Activated T-cell treated with anti-CD3 and anti-CD28 coated beads, Interleukin-2, amount 50 U/mL, for 4 hours (primary cell): ENCODE results near the gene KCNK4. TPM values are rescaled to one million over a fixed set of nuclear protein-coding genes. Genes with fewer than 3 reads are reported as not detected.
A peak's percentile ranks its signal among the peaks of the same experiment; 100 is the strongest.

ENCODE experiments used
- ATAC-seq, 2 donors: fragments of 200-7000 bp; cut with Tn5 transposase; one replicate each; pipeline ENCODE4 v1.10.0; 2021
- DNase-seq: peaks from one replicate; pipeline ENCODE4 v3.0.0-alpha.2; 2020
- H3K27me3 Mint-ChIP-seq: one replicate; pipeline ENCODE4 v1.8.0; 2021; ENCODE audit warnings: low read depth, mixed read lengths
- H3K36me3 Mint-ChIP-seq: one replicate; pipeline ENCODE4 v1.8.0; 2022; ENCODE audit warnings: mixed read lengths; ENCODE audit not compliant: insufficient read depth
- H3K4me1 Mint-ChIP-seq: one replicate; pipeline ENCODE4 v1.8.0; 2021; ENCODE audit warnings: low read depth, mixed read lengths
- H3K4me3 Mint-ChIP-seq: one replicate; pipeline ENCODE4 v1.8.0; 2021; ENCODE audit warnings: mild to moderate bottlenecking, moderate library complexity, mixed read lengths
- H3K9me3 Mint-ChIP-seq: one replicate; pipeline ENCODE4 v1.8.0; 2021; ENCODE audit warnings: mixed read lengths
- total RNA-seq, 3 donors: library from RNA; stranded (reverse); gene quantifications; one replicate each; pipeline ENCODE4 v1.2.1, GENCODE V29; 2021

Gene KCNK4
- total RNA-seq, 3 donors from 2014 or later, result not detected

DNA sequence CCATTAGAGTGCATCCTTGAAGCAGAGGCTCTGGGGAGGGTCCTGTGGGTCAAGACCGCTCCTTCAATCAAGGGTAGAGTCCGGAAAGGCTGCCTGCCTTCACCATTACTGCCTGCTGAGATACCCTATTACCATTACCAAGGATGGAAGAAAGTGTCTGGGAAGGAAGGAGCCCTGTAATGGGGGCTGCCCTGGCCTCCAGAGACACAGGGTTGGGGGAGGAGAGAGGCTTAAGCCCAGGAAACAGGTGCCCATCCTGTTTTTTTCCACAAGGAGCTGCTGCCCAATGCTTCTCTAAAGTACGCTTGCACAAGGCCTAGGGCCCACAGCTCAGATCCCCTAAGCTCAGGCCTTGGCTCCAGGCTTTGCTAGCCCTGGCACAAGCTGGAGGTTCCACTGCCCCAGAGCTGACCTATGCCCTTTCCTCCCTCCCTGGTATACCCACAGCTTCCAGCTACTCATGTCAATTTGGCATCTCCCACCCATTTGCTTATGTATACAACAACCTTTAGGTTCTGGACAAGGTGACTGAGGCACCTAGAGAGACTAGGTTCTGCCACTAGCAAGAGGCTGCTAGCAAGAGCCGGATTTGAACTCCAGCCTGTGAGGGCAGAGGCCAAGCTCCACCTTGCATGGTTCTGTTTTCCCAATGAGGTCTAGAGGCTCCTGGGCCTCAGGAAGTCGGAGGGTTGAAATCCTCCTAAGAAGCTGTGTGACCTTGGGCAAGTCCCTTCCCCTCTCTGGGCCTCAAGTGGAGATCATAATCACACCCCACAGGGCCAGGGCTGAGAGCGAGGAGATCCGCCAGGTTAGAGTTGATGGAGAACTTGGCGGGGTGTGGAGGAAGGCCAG, 41.3 kb upstream of the KCNK4 start:
- no peaks in the 10 kb centered on the region for H3K36me3 Mint-ChIP-seq
- H3K4me3 Mint-ChIP-seq, result peak overlapping the region; percentile 21
- ATAC-seq (no peak), DNase-seq (no peak)
- H3K4me1 Mint-ChIP-seq, result peaks cover 15% of the 10 kb centered on the region
- H3K27me3 Mint-ChIP-seq, result no peaks in the 10 kb centered on the region
- no peaks in the 10 kb centered on the region for H3K9me3 Mint-ChIP-seq

DNA sequence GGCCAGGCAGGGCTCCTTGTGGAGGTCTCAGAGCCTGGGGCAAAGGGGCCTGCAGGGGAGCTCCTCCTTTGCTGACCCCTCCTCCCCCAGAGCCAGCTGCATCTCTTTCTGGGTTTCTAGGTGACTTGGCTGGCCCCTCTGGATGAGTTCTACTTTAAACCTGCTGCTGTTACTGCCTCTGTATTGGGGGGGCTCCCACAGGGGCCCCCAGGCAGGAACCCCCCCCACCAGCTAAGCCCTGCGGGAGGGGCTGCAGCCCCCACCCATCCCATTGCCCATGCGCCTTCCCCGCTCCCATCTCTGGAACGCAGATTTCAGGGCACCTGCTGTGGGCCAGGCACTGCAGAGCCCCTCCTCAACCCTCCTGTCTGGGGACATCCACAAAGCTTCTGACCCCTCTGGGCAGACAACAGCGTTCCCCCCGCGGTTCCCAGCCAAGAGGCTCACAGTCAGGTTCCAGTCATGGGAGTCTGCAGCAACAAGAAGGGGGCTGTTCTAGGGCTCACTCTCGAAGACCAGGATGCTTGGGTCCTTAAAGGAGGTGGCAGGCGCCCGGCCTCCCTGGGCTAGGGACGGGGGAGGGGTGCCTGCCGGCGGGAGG, 40.6 kb upstream of the KCNK4 start:
- no peak for ATAC-seq
- peaks cover 2% of the 10 kb centered on the region for H3K36me3 Mint-ChIP-seq
- peak overlapping the region; percentile 21 for H3K4me3 Mint-ChIP-seq
- no peaks in the 10 kb centered on the region for H3K27me3 Mint-ChIP-seq
- no peaks in the 10 kb centered on the region for H3K9me3 Mint-ChIP-seq
- peaks cover 15% of the 10 kb centered on the region for H3K4me1 Mint-ChIP-seq
- DNase-seq, result no peak

DNA sequence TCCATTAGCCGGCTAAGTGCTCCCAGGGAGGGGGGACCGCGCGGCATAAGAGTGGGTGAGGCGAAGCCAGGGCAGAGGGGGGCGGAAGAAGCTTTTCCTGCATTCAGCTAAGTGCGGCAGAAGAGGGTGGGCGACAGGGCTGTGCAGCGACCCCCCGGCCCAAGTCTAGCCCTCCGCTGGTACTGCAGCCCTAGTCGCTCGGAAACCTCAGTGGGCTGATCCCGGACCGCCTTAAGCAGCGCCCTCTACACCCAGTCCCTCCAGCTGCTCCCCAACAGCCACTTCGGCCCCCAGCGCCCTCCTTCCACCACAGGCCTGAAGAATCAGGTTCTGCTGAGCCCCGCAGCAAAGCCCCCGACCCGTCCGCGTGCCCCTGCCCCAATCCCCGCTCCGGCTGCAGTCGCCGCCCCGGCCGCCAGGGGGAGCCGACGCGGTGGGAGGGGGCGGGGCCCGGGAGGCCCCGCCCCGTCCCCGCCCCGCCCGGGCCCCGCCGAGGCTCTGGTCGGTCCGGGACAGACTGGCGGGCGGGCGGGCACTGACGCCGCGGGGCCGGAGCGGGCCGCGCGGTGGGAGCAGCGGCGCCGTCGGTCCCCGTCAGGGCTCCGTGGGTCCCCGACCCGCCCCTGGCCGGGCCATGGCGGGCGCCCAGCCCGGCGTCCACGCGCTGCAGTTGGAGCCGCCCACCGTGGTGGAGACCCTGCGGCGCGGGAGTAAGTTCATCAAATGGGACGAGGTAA, 39.9 kb upstream of the KCNK4 start, which contains the start of gene PLCB3:
PLCB3 (plus strand) TSS at position 515 of the 737 bp plus-strand sequence; CDS start at position 635, 120 bp downstream.
- Mint-ChIP-seq H3K4me1 (peaks cover 15% of the 10 kb centered on the region), H3K9me3 (no peaks in the 10 kb centered on the region), H3K36me3 (peaks cover 2% of the 10 kb centered on the region), H3K27me3 (no peaks in the 10 kb centered on the region), H3K4me3 (peak within 1 kb of the TSS; percentile 83)
- ATAC-seq (peak; percentile 61 to 62), DNase-seq (peak; percentile 58)

DNA sequence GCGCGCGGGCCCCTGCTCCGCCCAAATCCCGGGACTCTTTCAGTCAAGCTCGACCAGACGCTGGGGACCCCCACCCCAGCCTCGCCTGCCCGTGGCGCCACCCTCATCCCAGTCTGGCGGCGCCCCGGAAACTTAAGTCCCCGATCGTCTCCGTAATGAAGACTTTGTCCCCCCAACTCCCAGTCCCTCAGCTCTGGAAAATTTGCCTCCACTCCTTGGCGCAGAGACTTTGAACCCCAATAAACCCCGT, 39.4 kb upstream of the KCNK4 start:
- Mint-ChIP-seq H3K27me3 (no peaks in the 10 kb centered on the region), H3K36me3 (peaks cover 2% of the 10 kb centered on the region), H3K9me3 (no peaks in the 10 kb centered on the region), H3K4me3 (peak overlapping the region; percentile 83), H3K4me1 (peaks cover 15% of the 10 kb centered on the region)
- ATAC-seq (no peak), DNase-seq (no peak)

DNA sequence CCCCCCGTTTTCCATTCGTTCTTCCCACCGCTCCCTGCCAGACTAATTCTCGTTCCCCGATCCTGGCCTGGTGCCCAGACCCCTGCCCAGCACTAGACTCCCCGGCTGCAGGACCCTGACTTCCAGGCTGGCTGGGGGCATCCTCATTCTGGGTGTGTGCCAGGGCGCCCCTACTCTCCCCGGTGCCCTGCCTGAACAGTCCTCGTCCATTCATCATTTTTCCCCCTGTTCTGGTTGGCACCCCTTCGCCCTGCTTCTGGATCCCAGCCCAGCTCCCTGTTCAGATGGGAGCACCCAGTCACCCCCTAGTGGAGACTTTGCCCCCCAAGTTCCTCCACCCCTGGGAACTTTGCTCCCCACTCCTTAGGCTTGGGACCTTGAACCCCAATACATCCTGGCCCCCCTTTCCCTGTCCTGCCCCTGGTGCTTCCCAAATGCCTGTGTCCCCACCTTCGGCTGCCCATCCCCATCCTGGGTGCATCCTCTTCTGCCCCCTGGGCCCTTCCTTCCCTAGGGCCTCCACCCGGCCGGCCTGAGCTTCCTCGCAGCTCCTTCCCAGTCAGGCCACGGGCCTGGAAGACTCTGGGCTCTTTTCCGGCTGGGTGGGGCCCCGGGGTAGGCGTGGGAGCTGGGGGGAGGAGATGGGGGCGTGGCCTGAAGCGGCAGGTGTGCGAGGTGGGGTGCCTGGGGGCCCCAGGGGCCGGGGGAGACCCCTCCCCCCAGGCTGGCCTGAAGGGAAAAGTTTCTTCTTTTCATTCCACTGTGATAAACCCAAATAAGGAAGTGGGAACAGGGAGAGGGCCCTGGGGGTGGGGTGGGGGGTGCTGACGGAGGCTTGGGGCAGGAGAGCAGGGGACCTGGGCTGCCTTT, 38.9 kb upstream of the KCNK4 start:
- H3K36me3 Mint-ChIP-seq, result peaks cover 2% of the 10 kb centered on the region
- H3K4me1 Mint-ChIP-seq, result peaks cover 15% of the 10 kb centered on the region
- H3K9me3 Mint-ChIP-seq, result no peaks in the 10 kb centered on the region
- ATAC-seq (no peak), DNase-seq (no peak)
- H3K27me3 Mint-ChIP-seq, result no peaks in the 10 kb centered on the region
- peak overlapping the region; percentile 83 for H3K4me3 Mint-ChIP-seq

DNA sequence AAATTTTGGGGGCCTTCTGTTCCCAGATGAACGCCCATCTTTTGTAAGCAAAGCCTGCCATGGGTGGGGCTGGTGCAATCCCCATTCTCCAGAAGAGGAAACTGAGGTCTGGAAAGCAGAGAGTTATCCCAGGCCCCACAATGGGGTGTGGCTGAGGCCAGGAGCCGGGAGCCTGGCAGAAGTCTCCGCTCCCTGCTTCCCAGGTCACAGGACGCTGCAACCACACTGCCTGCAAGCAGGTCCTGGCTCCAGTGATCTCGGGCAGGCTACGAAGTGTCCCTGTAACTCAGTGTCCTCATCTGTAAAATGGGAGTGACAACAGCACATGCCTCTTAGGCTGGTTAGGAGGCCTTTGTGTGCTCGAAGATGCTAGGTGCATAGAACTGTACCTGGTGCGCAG, 38.1 kb upstream of the KCNK4 start:
- ATAC-seq, result no peak
- Mint-ChIP-seq H3K4me3 (no peak overlapping the region), H3K36me3 (peaks cover 2% of the 10 kb centered on the region), H3K4me1 (peaks cover 13% of the 10 kb centered on the region), H3K9me3 (no peaks in the 10 kb centered on the region), H3K27me3 (no peaks in the 10 kb centered on the region)
- DNase-seq, result no peak

DNA sequence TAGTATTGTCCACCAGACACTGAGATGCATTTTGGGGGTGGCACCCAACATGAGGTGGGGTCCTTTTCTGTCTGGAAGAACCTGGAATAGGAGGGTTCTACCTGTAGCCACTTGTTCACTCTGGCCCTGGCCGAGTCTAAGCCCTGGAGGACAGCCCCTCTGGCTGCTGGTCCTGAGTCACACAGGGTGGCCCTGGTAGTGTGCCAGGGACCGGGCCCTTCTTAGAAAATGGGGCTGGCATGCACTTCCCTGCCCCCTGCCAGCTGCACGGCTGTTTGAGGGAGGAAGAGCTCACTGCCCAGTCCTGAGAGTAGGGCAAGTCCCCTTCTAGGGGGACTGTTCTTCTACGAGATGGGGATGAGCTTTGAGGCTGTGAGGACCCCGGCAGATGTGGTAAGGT, 37.6 kb upstream of the KCNK4 start:
- Mint-ChIP-seq H3K9me3 (no peaks in the 10 kb centered on the region), H3K27me3 (no peaks in the 10 kb centered on the region), H3K4me3 (no peak overlapping the region), H3K36me3 (peaks cover 2% of the 10 kb centered on the region), H3K4me1 (peaks cover 13% of the 10 kb centered on the region)
- DNase-seq (no peak), ATAC-seq (no peak)

DNA sequence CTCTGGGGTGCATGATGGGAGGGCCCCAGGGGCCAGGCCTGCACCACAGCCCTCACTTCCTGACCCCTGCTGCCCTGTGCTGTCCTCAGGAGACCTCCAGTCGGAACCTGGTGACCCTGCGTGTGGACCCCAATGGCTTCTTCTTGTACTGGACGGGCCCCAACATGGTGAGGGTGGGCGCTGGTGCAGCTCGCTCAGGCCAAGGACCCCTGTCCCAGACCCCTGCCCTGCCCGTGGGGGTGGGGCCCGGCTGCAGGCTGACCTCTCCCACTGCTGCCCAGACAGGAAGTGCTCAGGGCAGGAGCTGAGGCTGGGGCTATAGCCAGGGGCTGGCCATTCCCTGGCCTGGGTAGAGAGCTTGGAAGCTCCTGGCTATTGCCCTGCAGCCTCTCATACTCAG, 36.8 kb upstream of the KCNK4 start:
- DNase-seq, result no peak
- no peak overlapping the region for H3K4me3 Mint-ChIP-seq
- H3K4me1 Mint-ChIP-seq, result peaks cover 13% of the 10 kb centered on the region
- H3K9me3 Mint-ChIP-seq, result no peaks in the 10 kb centered on the region
- ATAC-seq, result no peak
- no peaks in the 10 kb centered on the region for H3K27me3 Mint-ChIP-seq
- H3K36me3 Mint-ChIP-seq, result peaks cover 3% of the 10 kb centered on the region

DNA sequence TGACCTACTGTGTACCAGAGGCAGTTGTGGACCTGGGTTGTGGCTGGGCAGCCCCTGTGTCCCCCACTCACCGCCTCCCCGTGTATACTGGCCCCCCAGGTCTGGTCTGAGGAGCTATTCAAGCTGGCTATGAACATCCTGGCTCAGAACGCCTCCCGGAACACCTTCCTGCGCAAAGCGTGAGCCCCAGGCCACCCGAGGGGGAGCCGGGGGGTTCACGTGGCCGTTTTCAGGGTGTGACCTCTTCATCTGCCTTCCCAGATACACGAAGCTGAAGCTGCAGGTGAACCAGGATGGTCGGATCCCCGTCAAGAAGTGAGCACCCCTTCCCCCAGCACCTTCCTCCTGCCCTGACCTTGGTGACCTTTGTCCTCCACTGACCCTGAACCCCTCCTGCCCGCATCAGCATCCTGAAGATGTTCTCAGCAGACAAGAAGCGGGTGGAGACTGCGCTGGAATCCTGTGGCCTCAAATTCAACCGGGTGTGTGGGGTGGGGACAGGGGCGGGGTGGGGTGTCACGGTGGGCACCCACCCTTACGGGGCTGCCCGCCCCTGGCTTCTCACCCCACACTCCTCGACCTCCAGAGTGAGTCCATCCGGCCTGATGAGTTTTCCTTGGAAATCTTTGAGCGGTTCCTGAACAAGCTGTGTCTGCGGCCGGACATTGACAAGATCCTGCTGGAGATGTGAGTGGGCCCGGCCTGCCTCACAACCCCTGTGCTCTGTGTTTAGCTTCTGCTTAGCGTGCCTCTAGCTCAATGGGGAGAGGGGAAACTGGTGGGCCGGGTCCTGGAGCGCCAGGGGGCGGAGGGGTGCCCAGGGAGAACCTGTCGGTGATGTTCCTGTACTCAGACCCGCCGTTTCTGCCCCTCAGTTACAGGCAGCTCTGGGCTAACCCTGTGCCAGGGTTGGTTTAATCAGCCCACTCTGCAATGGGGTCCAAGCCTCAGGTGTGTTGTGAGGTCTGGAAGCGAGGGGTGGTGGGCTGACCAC, 35.7 kb upstream of the KCNK4 start:
- ATAC-seq (no peak), DNase-seq (no peak)
- peaks cover 5% of the 10 kb centered on the region for H3K36me3 Mint-ChIP-seq

DNA sequence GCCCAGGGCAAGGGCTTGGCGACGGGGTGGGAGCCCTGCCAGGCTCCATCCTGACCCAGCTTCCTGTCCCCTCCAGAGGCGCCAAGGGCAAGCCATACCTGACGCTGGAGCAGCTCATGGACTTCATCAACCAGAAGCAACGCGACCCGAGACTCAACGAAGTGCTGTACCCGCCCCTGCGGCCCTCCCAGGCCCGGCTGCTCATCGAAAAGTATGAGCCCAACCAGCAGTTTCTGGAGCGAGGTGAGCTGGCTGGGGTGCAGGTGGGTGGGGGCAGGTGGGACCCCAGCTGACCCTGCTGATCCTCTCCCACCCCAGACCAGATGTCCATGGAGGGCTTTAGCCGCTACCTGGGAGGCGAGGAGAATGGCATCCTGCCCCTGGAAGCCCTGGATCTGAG, 34.8 kb upstream of the KCNK4 start:
- peaks cover 14% of the 10 kb centered on the region for H3K4me1 Mint-ChIP-seq
- peaks cover 5% of the 10 kb centered on the region for H3K36me3 Mint-ChIP-seq
- H3K27me3 Mint-ChIP-seq, result no peaks in the 10 kb centered on the region
- ATAC-seq, result no peak
- H3K9me3 Mint-ChIP-seq, result no peaks in the 10 kb centered on the region
- H3K4me3 Mint-ChIP-seq, result no peak overlapping the region
- no peak for DNase-seq

More for the DNA sequence above, 35.7 kb upstream of the KCNK4 start:
- Mint-ChIP-seq H3K4me3 (no peak overlapping the region), H3K4me1 (peaks cover 17% of the 10 kb centered on the region), H3K27me3 (no peaks in the 10 kb centered on the region), H3K9me3 (no peaks in the 10 kb centered on the region)

DNA sequence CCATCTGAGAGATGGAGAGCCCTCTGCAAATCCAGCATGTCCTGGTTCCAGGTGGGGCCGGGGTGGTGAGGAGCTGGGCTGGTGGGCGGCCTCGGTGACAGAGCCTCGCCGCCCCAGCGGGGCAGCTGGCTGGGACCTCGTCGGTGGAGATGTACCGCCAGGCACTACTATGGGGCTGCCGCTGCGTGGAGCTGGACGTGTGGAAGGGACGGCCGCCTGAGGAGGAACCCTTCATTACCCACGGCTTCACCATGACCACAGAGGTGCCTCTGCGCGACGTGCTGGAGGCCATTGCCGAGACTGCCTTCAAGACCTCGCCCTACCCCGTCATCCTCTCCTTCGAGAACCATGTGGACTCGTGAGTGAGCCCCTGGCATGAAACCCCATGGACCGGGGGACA, 32.7 kb upstream of the KCNK4 start:
- no peak overlapping the region for H3K4me3 Mint-ChIP-seq
- H3K9me3 Mint-ChIP-seq, result no peaks in the 10 kb centered on the region
- no peak for ATAC-seq
- no peak for DNase-seq
- H3K4me1 Mint-ChIP-seq, result peaks cover 8% of the 10 kb centered on the region
- peaks cover 7% of the 10 kb centered on the region for H3K36me3 Mint-ChIP-seq
- no peaks in the 10 kb centered on the region for H3K27me3 Mint-ChIP-seq

DNA sequence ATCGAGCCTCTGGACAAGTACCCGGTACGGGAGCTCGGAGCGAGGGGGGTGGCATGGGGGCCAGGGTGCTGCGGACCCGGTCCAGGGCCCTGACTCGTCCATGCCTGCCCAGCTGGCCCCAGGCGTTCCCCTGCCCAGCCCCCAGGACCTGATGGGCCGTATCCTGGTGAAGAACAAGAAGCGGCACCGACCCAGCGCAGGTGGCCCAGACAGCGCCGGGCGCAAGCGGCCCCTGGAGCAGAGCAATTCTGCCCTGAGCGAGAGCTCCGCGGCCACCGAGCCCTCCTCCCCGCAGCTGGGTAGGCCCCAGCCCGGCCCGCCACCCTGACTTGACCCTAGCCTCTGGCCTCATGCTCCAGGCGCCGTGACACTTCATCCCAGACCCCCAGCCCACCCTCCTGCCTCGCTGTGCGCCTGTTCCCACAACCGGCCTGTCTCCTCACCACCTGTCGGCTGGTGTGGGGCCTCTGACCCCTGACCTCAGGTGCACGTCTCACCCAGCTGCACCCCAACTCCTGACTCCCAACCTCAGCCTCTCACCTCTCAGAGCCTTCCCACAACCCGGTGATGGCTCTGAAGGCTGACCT, 32.1 kb upstream of the KCNK4 start:
- H3K4me1 Mint-ChIP-seq, result peaks cover 8% of the 10 kb centered on the region

DNA sequence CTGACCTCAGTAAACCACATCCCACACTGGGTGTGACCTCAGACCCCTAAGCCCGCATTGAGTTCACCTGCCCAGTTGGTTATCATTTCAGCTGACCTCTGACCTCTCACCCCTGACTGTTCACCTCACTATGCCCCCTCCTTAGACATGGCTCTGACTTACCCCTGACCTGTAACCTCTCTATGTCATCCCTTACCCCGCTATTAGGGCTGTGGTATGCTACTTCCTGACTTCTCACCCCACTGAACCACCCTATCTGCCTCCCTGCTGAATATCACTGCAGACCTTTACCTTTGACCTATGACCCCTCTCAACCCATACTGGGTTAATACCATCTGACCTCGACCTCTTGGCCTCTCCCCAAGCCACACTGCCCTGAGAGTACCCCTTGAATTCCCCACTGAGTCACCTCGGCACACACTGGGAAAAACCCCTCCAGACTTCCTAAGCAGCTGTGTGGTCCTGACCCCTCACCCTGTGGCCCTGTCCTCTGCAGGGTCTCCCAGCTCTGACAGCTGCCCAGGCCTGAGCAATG, 31.5 kb upstream of the KCNK4 start:
- H3K4me3 Mint-ChIP-seq, result no peak overlapping the region
- H3K9me3 Mint-ChIP-seq, result no peaks in the 10 kb centered on the region
- DNase-seq (no peak), ATAC-seq (no peak)
- peaks cover 8% of the 10 kb centered on the region for H3K4me1 Mint-ChIP-seq
- H3K36me3 Mint-ChIP-seq, result peaks cover 7% of the 10 kb centered on the region
- no peaks in the 10 kb centered on the region for H3K27me3 Mint-ChIP-seq

More for the DNA sequence above, 32.1 kb upstream of the KCNK4 start:
- Mint-ChIP-seq H3K4me3 (no peak overlapping the region), H3K9me3 (no peaks in the 10 kb centered on the region), H3K27me3 (no peaks in the 10 kb centered on the region), H3K36me3 (peaks cover 7% of the 10 kb centered on the region)
- DNase-seq (no peak), ATAC-seq (no peak)
